LNCaP clone FGC (cell line): ENCODE results near the gene DNAH9.

Experiments
- DNase-seq: peaks from one replicate; pipeline ENCODE4 v3.0.0-alpha.2; 2011; ENCODE audit warnings: low read depth
- H3K4me3 ChIP-seq: 2 replicates; pipeline ENCODE4 v1.5.1; 2011; ENCODE audit warnings: mild to moderate bottlenecking, low read depth, low read length, control low read depth
- CTCF ChIP-seq: IDR thresholded peaks from 2 replicates; pipeline ENCODE4 v1.5.1; 2012; ENCODE audit warnings: mild to moderate bottlenecking; ENCODE audit not compliant: control insufficient read depth, insufficient read depth; ENCODE audit errors: extremely low read depth

Gene DNAH9

GRCh38 chr17:11736613-11737312, 138.5 kb downstream of the DNAH9 start:
- H3K4me3 ChIP-seq: no peak overlapping the region
- no peak for TF ChIP-seq CTCF
- DNase-seq: no peak

- TF ChIP-seq CTCF: no peak
- H3K4me3 ChIP-seq: no peak overlapping the region
- no peak for DNase-seq
These were observed 139.0 kb downstream of the DNAH9 start for GRCh38 chr17:11737313-11737679.

- no peak for DNase-seq
- no peak overlapping the region for H3K4me3 ChIP-seq
- no peak for TF ChIP-seq CTCF
These were observed 139.9 kb downstream of the DNAH9 start for GRCh38 chr17:11738151-11738550.

- TF ChIP-seq CTCF: no peak
- no peak for DNase-seq
- no peak overlapping the region for H3K4me3 ChIP-seq
These were observed 141.1 kb downstream of the DNAH9 start for GRCh38 chr17:11739351-11739750.

- no peak for TF ChIP-seq CTCF
- no peak for DNase-seq
- H3K4me3 ChIP-seq: no peak overlapping the region
These were observed 141.6 kb downstream of the DNAH9 start for GRCh38 chr17:11739848-11740247.

- peak; percentile 59 for TF ChIP-seq CTCF
- H3K4me3 ChIP-seq: no peak overlapping the region
- peak; percentile 13 for DNase-seq
These were observed 144.6 kb downstream of the DNAH9 start for GRCh38 chr17:11742886-11743285.

GRCh38 chr17:11744696-11745095, 146.4 kb downstream of the DNAH9 start:
- no peak overlapping the region for H3K4me3 ChIP-seq
- no peak for TF ChIP-seq CTCF
- no peak for DNase-seq
